MCF 10A (cell line): ENCODE results near the gene CCT7. TPM values are rescaled to one million over a fixed set of nuclear protein-coding genes. Genes with fewer than 3 reads are reported as not detected.

ENCODE experiments used
- BruUV-seq: library from RNA; stranded (reverse); fragments of 400-500 nt; replicated peaks from 2 replicates; lab custom pipeline; 2021; lab: Mats Ljungman, UMichigan
- CTCF ChIA-PET: fragments of 300-600 bp; sonication (Branson Sonifier 250); formaldehyde crosslinking; extraction: SDS; loops from one replicate; lab custom pipeline; 2021; ENCODE audit warnings: antibody characterized with exemption, inconsistent platforms; lab: Yijun Ruan, JAX
- POLR2A ChIA-PET: fragments of 300-600, 350-650 bp; sonication (Branson Sonifier 250); formaldehyde crosslinking; extraction: SDS; loops from one replicate; lab custom pipeline; 2020; ENCODE audit warnings: antibody characterized with exemption, inconsistent platforms; lab: Yijun Ruan, JAX
- DNase-seq: peaks from one replicate; pipeline ENCODE4 v3.0.0-alpha.2; 2018; ENCODE audit not compliant: unreplicated experiment
- H3K27ac Mint-ChIP-seq: one replicate; pipeline ENCODE4 v1.8.0; 2022; ENCODE audit warnings: mild to moderate bottlenecking, low read depth, mixed read lengths; ENCODE audit not compliant: unreplicated experiment
- H3K27me3 Mint-ChIP-seq: one replicate; pipeline ENCODE4 v1.8.0; 2022; ENCODE audit warnings: mixed read lengths; ENCODE audit not compliant: insufficient read depth, unreplicated experiment
- H3K36me3 Mint-ChIP-seq: one replicate; pipeline ENCODE4 v1.8.0; 2022; ENCODE audit warnings: mild to moderate bottlenecking, moderate library complexity, mixed read lengths; ENCODE audit not compliant: insufficient read depth, unreplicated experiment
- H3K4me1 Mint-ChIP-seq: one replicate; pipeline ENCODE4 v1.8.0; 2022; ENCODE audit warnings: mixed read lengths; ENCODE audit not compliant: insufficient read depth, unreplicated experiment
- H3K4me3 Mint-ChIP-seq: one replicate; pipeline ENCODE4 v1.8.0; 2022; ENCODE audit warnings: mild to moderate bottlenecking, moderate library complexity, mixed read lengths; ENCODE audit not compliant: unreplicated experiment
- H3K9me3 Mint-ChIP-seq: one replicate; pipeline ENCODE4 v1.8.0; 2022; ENCODE audit warnings: mixed read lengths; ENCODE audit not compliant: unreplicated experiment
- CTCF ChIP-seq: fragments of 200-600 bp; IDR thresholded peaks from one replicate; pipeline ENCODE4 v1.8.0; 2022; ENCODE audit warnings: antibody characterized with exemption, mild to moderate bottlenecking; ENCODE audit not compliant: unreplicated experiment
- intact Hi-C: fragments of 100-400 bp; cut with micrococcal nuclease; formaldehyde crosslinking; loops from 2 replicates; pipeline ENCODE4 v1.14.1; 2022
- total RNA-seq: library from RNA; stranded (reverse); gene quantifications from 2 replicates; pipeline ENCODE4 v1.2.3, GENCODE V29; 2022

CCT7 gene
- total RNA-seq, 1 experiment from 2014 or later, result 495 TPM

GRCh38 chr2:73293534-73294171 lies 59.5 kb downstream of the CCT7 start, which contains the start of gene EGR4:
EGR4 (minus strand) TSS chr2:73293548; CDS start chr2:73293317, 231 bp downstream.
- Mint-ChIP-seq H3K4me1 (peaks cover 22% of the 10 kb centered on the region), H3K27ac (peak within 1 kb of the TSS; percentile 31), H3K4me3 (peak within 1 kb of the TSS; percentile 70), H3K9me3 (no peaks in the 10 kb centered on the region), H3K36me3 (no peaks in the 10 kb centered on the region), H3K27me3 (peaks cover 20% of the 10 kb centered on the region)
- CTCF ChIA-PET, result interaction anchor here (0.6 to 1.1 kb wide), 3 partner anchors 14 to 407 kb away, joined by 3 read pairs; no protein-coding TSS in a partner anchor
- no peak for TF ChIP-seq CTCF
- intact Hi-C loops, result loop anchor here (10.0 kb wide), 1 partner anchor 91 kb away; the partner anchor contains the start of gene ALMS1
- BruUV-seq, result TSS peak; percentile 61
- DNase-seq, result peak; percentile 75
- POLR2A ChIA-PET, result interaction anchor here (0.6 to 1.5 kb wide), 5 partner anchors 9 to 92 kb away, joined by 3 to 5 read pairs (median 5); partner anchors contain the start of genes ALMS1, FBXO41 and PRADC1

- no peak overlapping the region for H3K27ac Mint-ChIP-seq
- H3K36me3 Mint-ChIP-seq, result no peaks in the 10 kb centered on the region
- intact Hi-C loops, result loop anchor here (10.0 kb wide), 1 partner anchor 91 kb away; the partner anchor contains the start of gene ALMS1
- peaks cover 22% of the 10 kb centered on the region for H3K4me1 Mint-ChIP-seq
- CTCF ChIA-PET, result interaction anchor here (0.6 to 0.7 kb wide), 2 partner anchors 13 to 407 kb away, joined by 3 read pairs; no protein-coding TSS in a partner anchor
- no peaks in the 10 kb centered on the region for H3K9me3 Mint-ChIP-seq
- DNase-seq, result no peak
- H3K27me3 Mint-ChIP-seq, result peaks cover 14% of the 10 kb centered on the region
- no TSS peak for BruUV-seq
- POLR2A ChIA-PET, result interaction anchor here (1.0 to 1.5 kb wide), 4 partner anchors 9 to 92 kb away, joined by 4 to 5 read pairs (median 5); partner anchors contain the start of genes ALMS1 and FBXO41
- no peak overlapping the region for H3K4me3 Mint-ChIP-seq
- TF ChIP-seq CTCF, result no peak
These were observed 60.1 kb downstream of the CCT7 start for GRCh38 chr2:73294239-73294638.

DNA sequence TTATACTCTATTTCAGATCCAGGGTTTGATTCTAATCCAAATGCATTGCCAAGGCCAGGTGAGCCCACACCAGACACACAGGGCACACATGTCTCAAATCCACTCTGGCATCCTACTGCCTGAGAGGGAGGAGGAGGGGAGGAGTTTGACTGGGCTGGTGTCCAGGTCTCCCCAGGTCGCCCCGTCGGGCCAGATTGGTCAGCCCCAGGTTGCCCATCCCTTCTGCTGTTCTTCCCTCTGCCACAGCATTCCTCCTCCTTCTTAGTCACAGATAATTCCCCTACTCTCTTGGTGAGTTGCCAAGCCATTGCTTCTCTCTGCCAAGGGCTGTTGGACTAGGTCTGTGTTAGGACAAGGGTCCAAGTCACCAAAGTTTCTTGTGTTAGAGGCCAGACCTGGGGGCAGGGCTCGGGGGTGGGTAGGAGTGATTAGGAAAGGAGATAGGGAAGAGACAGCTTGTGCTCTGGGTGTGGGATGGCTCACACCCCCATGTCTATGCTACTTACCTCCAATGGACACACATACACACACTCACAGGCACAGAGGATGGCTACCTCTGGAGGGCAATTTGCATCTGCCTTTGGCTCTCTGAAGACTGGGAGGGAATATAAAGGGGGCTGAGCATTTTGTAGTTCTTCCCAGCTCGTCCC lies 61.8 kb downstream of the CCT7 start:
- no peak overlapping the region for H3K27ac Mint-ChIP-seq
- intact Hi-C loops, result loop anchor here (10.0 kb wide), 1 partner anchor 89 kb away; the partner anchor contains the start of gene ALMS1
- TF ChIP-seq CTCF, result no peak
- POLR2A ChIA-PET, result no interaction called here
- peaks cover 7% of the 10 kb centered on the region for H3K27me3 Mint-ChIP-seq
- peaks cover 22% of the 10 kb centered on the region for H3K4me1 Mint-ChIP-seq
- CTCF ChIA-PET, result interaction anchor here (1.4 kb wide), 1 partner anchor 64 kb away, joined by 5 read pairs; no protein-coding TSS in a partner anchor
- BruUV-seq, result no TSS peak
- H3K36me3 Mint-ChIP-seq, result no peaks in the 10 kb centered on the region
- DNase-seq, result peak; percentile 93
- no peak overlapping the region for H3K4me3 Mint-ChIP-seq
- no peaks in the 10 kb centered on the region for H3K9me3 Mint-ChIP-seq
